HCT116 (cell line): ENCODE measurements around the gene TTLL5. TPM values are rescaled to one million over a fixed set of nuclear protein-coding genes. Genes with fewer than 3 reads are reported as not detected.

Experiments used
- ATAC-seq: fragments of 200-7000 bp; cut with Tn5 transposase; 2 replicates; pipeline ENCODE4 v1.9.1; 2020; ENCODE audit warnings: mild to moderate bottlenecking, moderate library complexity
- BruUV-seq: library from RNA; stranded (reverse); fragments of 400-500 nt; replicated peaks from 2 replicates; lab custom pipeline; 2021; lab: Mats Ljungman, UMichigan
- CTCF ChIA-PET: fragments of 300-600 bp; sonication (Branson Sonifier 250); formaldehyde crosslinking; loops from one replicate; lab custom pipeline; 2021; ENCODE audit warnings: antibody characterized with exemption; lab: Charles Lee
- POLR2A ChIA-PET: fragments of 300-600, 350-600 bp; sonication (Branson Sonifier 250); formaldehyde crosslinking; loops from one replicate; lab custom pipeline; 2021; ENCODE audit warnings: antibody characterized with exemption; lab: Charles Lee
- RAD21 ChIA-PET, 2 experiments: fragments of 300-600 bp; sonication (Branson Sonifier 250); formaldehyde crosslinking; loops; one replicate each; lab custom pipeline; 2023; ENCODE audit warnings: low total read pairs in 2 of 2; ENCODE audit not compliant: uncharacterized antibody in 2 of 2, unreplicated experiment in 2 of 2, low non-redundant PET in 1 of 2; lab: Charles Lee
- DNase-seq: peaks from one replicate; pipeline ENCODE4 v3.0.0-alpha.2; 2010; ENCODE audit warnings: low read depth, low spot score
- H2AFZ ChIP-seq: fragments of 200-600 bp; shearing (Covaris generic), sonication (generic); 2 replicates; pipeline ENCODE4 v1.6.1; 2017; ENCODE audit warnings: low read depth, mixed run types, mixed read lengths, antibody characterized with exemption, low read length; ENCODE audit not compliant: poor library complexity, severe bottlenecking
- H3K27ac ChIP-seq: 2 replicates; pipeline ENCODE4 v1.5.1; 2012; ENCODE audit warnings: low read depth, low read length
- H3K27me3 ChIP-seq: fragments of 200-600 bp; sonication (generic); 2 replicates; pipeline ENCODE4 v1.6.1; 2016; ENCODE audit warnings: mixed run types, low read length, mixed read lengths; ENCODE audit not compliant: insufficient read depth
- H3K36me3 ChIP-seq, 2 experiments: fragments of 200-500 bp in 1 of 2; fragments of 200-600 bp in 1 of 2; sonication (Bioruptor generic) in 1 of 2; sonication (generic) in 1 of 2; 2 replicates each; pipeline versions ENCODE4 v1.5.1 to v1.6.1; 2014 to 2016; ENCODE audit warnings: low read length in 2 of 2, inconsistent platforms in 1 of 2, mixed read lengths in 1 of 2, mixed run types in 1 of 2; ENCODE audit not compliant: insufficient read depth in 2 of 2, control insufficient read depth in 1 of 2
- H3K4me1 ChIP-seq, 2 experiments: fragments of 200-600 bp in 1 of 2; sonication (generic) in 1 of 2; 2 replicates each; pipeline versions ENCODE4 v1.5.1 to v1.6.1; 2012 to 2017; ENCODE audit warnings: low read length in 2 of 2, inconsistent platforms in 1 of 2, mild to moderate bottlenecking in 1 of 2, mixed read lengths in 1 of 2, mixed run types in 1 of 2, moderate library complexity in 1 of 2; ENCODE audit not compliant: insufficient read depth in 2 of 2, control insufficient read depth in 1 of 2
- H3K4me2 ChIP-seq: fragments of 200-600 bp; sonication (generic); 2 replicates; pipeline ENCODE4 v1.6.1; 2017; ENCODE audit warnings: mixed run types, low read length, mixed read lengths
- H3K4me3 ChIP-seq, 2 experiments: fragments of 200-600 bp in 1 of 2; sonication (generic) in 1 of 2; replicated peaks in 1 of 2; 2 replicates each; pipeline ENCODE4 v1.5.1; 2011 to 2016; ENCODE audit warnings: low read length in 2 of 2, control low read depth in 1 of 2, low read depth in 1 of 2, mild to moderate bottlenecking in 1 of 2, mixed read lengths in 1 of 2, mixed run types in 1 of 2
- H3K79me2 ChIP-seq: fragments of 200-600 bp; sonication (generic); 2 replicates; pipeline ENCODE4 v1.6.1; 2017; ENCODE audit warnings: mild to moderate bottlenecking, mixed run types, low read length, moderate library complexity, mixed read lengths; ENCODE audit not compliant: insufficient read depth
- H3K9ac ChIP-seq: fragments of 200-600 bp; sonication (generic); 2 replicates; pipeline ENCODE4 v1.6.1; 2016; ENCODE audit warnings: low read length, mixed read lengths
- H3K9me2 ChIP-seq: fragments of 200-600 bp; sonication (generic), shearing (Covaris generic); 2 replicates; pipeline ENCODE4 v1.6.1; 2017; ENCODE audit warnings: mixed run types, mild to moderate bottlenecking, moderate library complexity; ENCODE audit not compliant: insufficient read depth
- H3K9me3 ChIP-seq, 2 experiments: fragments of 200-500 bp in 1 of 2; fragments of 200-600 bp in 1 of 2; sonication (Bioruptor generic) in 1 of 2; sonication (generic) in 1 of 2; 2 replicates each; pipeline ENCODE4 v1.6.1; 2014 to 2017; ENCODE audit warnings: low read length in 2 of 2, mixed read lengths in 2 of 2, inconsistent platforms in 1 of 2, low read depth in 1 of 2, mild to moderate bottlenecking in 1 of 2, mixed run types in 1 of 2, moderate library complexity in 1 of 2; ENCODE audit not compliant: control insufficient read depth in 1 of 2, insufficient read depth in 1 of 2
- H4K20me1 ChIP-seq: fragments of 200-600 bp; sonication (generic), shearing (Covaris generic); 2 replicates; pipeline ENCODE4 v1.6.1; 2017; ENCODE audit warnings: mixed run types, mild to moderate bottlenecking, moderate library complexity; ENCODE audit not compliant: insufficient read depth
- CEBPB ChIP-seq: IDR thresholded peaks from 2 replicates; pipeline ENCODE4 v1.6.1; 2012; ENCODE audit warnings: low read depth
- EGR1 ChIP-seq: IDR thresholded peaks from 2 replicates; pipeline ENCODE4 v1.6.1; 2012; ENCODE audit warnings: low read depth
- ELF1 ChIP-seq: IDR thresholded peaks from 2 replicates; pipeline ENCODE4 v1.6.1; 2012; ENCODE audit warnings: low read depth, borderline replicate concordance
- EZH2 ChIP-seq: fragments of 200-600 bp; sonication (generic); IDR thresholded peaks from 2 replicates; pipeline ENCODE4 v1.6.1; 2017; ENCODE audit warnings: antibody characterized with exemption, mixed run types
- FOSL1 ChIP-seq: IDR thresholded peaks from 2 replicates; pipeline ENCODE4 v1.6.1; 2012; ENCODE audit warnings: low read depth
- POLR2AphosphoS5 ChIP-seq: IDR thresholded peaks from 2 replicates; pipeline ENCODE4 v1.6.1; 2011; ENCODE audit warnings: mild to moderate bottlenecking, low read depth, low read length, moderate library complexity
- SP1 ChIP-seq: IDR thresholded peaks from 2 replicates; pipeline ENCODE4 v1.6.1; 2012; ENCODE audit warnings: low read depth
- SRF ChIP-seq: IDR thresholded peaks from 2 replicates; pipeline ENCODE4 v1.6.1; 2012; ENCODE audit warnings: low read depth
- TCF7L2 ChIP-seq: IDR thresholded peaks from 2 replicates; pipeline ENCODE4 v1.7.0; 2011; ENCODE audit warnings: borderline replicate concordance, inconsistent platforms; ENCODE audit not compliant: insufficient read depth, insufficient read length; ENCODE audit errors: extremely low read depth
- YY1 ChIP-seq: IDR thresholded peaks from 2 replicates; pipeline ENCODE4 v1.6.1; 2011; ENCODE audit warnings: low read length, low read depth, moderate library complexity, mild to moderate bottlenecking; ENCODE audit not compliant: insufficient replicate concordance; ENCODE audit errors: extremely low read depth
- ZBTB33 ChIP-seq: IDR thresholded peaks from 2 replicates; pipeline ENCODE4 v1.6.1; 2011; ENCODE audit warnings: mild to moderate bottlenecking, low read length, moderate library complexity; ENCODE audit not compliant: insufficient replicate concordance; ENCODE audit errors: extremely low read depth
- ZFX ChIP-seq: fragments of 450-650 bp; IDR thresholded peaks from 2 replicates; pipeline ENCODE4 v1.6.1; 2017
- intact Hi-C: fragments of 100-400 bp; cut with micrococcal nuclease; formaldehyde crosslinking; loops from 2 replicates; pipeline ENCODE4 v1.10.0; 2022
- total RNA-seq: library from RNA; stranded (reverse); gene quantifications from one replicate; pipeline ENCODE4 v1.2.1, GENCODE V29; 2021; ENCODE audit not compliant: unreplicated experiment
- TF ChIP-seq, protein P1 (sequence below): IDR thresholded peaks from 2 replicates; pipeline ENCODE4 v1.6.1; 2012
- TF ChIP-seq, protein P2 (sequence below), 3 experiments: fragments of 200-600 bp in 1 of 3; sonication (generic) in 1 of 3; IDR thresholded peaks in 2 of 3; conservative IDR thresholded peaks in 1 of 3; 2 replicates each; pipeline ENCODE4 v1.5.1; 2012 to 2017; ENCODE audit warnings: low read depth in 2 of 3, low read length in 2 of 3, antibody characterized with exemption in 1 of 3, borderline replicate concordance in 1 of 3, control low read depth in 1 of 3, mild to moderate bottlenecking in 1 of 3, mixed read lengths in 1 of 3, mixed run types in 1 of 3, moderate library complexity in 1 of 3; ENCODE audit not compliant: insufficient read depth in 1 of 3

Gene TTLL5
- total RNA-seq, 1 experiment from 2014 or later, result 26.2 TPM

DNA sequence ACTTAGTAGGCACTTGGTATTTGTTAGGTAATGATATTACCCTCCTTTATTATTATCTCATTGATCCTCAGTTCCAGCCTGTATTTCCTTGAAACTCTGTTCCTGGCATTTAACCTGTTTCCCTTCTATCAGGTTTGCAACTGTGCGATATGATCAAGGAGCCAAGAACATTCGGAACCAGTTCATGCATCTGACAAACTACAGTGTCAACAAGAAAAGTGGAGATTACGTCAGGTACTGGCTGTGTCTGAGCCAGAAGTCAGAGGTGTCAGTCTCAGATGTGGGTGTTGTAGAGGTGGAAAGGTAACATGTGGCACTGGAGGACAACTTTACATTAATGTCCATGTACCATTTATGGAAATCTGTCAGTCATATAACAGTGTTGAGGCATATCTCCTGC is 56.7 kb downstream of the TTLL5 start:
- ChIA-PET RAD21 (no interaction called here), CTCF (interaction anchor here (0.9 kb wide), 1 partner anchor 9 kb away, joined by 5 read pairs; no protein-coding TSS in a partner anchor), POLR2A (no interaction called here)
- H3K9me2 ChIP-seq, result no peaks in the 10 kb centered on the region
- no peaks in the 10 kb centered on the region for H3K79me2 ChIP-seq
- ATAC-seq (no peak), DNase-seq (no peak)
- peaks cover 0 to 2% of the 10 kb centered on the region in 2 experiments; a peak in 2 of 4 replicates for H3K4me1 ChIP-seq
- H4K20me1 ChIP-seq, result no peaks in the 10 kb centered on the region
- H3K4me2 ChIP-seq, result no peak overlapping the region
- BruUV-seq, result no TSS peak
- TF ChIP-seq POLR2AphosphoS5, result no peak
- no peak for TF ChIP-seq EZH2
- TF ChIP-seq ZFX, result no peak
- no peak for TF ChIP-seq CEBPB
- no peak for TF ChIP-seq SP1
- TF ChIP-seq YY1, result no peak
- TF ChIP-seq FOSL1, result no peak
- TF ChIP-seq, protein P1, sequence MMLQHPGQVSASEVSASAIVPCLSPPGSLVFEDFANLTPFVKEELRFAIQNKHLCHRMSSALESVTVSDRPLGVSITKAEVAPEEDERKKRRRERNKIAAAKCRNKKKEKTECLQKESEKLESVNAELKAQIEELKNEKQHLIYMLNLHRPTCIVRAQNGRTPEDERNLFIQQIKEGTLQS, result no peak
- no peak for TF ChIP-seq EGR1
- TF ChIP-seq SRF, result no peak
- no peak for TF ChIP-seq ELF1
- TF ChIP-seq, protein P2, sequence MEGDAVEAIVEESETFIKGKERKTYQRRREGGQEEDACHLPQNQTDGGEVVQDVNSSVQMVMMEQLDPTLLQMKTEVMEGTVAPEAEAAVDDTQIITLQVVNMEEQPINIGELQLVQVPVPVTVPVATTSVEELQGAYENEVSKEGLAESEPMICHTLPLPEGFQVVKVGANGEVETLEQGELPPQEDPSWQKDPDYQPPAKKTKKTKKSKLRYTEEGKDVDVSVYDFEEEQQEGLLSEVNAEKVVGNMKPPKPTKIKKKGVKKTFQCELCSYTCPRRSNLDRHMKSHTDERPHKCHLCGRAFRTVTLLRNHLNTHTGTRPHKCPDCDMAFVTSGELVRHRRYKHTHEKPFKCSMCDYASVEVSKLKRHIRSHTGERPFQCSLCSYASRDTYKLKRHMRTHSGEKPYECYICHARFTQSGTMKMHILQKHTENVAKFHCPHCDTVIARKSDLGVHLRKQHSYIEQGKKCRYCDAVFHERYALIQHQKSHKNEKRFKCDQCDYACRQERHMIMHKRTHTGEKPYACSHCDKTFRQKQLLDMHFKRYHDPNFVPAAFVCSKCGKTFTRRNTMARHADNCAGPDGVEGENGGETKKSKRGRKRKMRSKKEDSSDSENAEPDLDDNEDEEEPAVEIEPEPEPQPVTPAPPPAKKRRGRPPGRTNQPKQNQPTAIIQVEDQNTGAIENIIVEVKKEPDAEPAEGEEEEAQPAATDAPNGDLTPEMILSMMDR (IDR thresholded peaks at IDR 0.05 in 2 of 3, conservative IDR thresholded peaks at IDR 0.05 in 1 of 3; ENCODE audit: borderline replicate concordance in 1 of 3, insufficient read depth in 1 of 3, low read depth in 2 of 3, low read length in 2 of 3), result no peak
- TF ChIP-seq TCF7L2, result no peak
- TF ChIP-seq ZBTB33, result no peak
- H3K27ac ChIP-seq, result no peak overlapping the region
- H3K27me3 ChIP-seq, result no peaks in the 10 kb centered on the region
- intact Hi-C loops, result no loop called here
- no peak overlapping the region for H3K4me3 ChIP-seq
- H3K9me3 ChIP-seq, result no peaks in the 10 kb centered on the region
- H2AFZ ChIP-seq, result no peak overlapping the region
- no peak overlapping the region for H3K9ac ChIP-seq
- peaks cover 0 to 11% of the 10 kb centered on the region in 2 experiments; a peak in 1 of 4 replicates for H3K36me3 ChIP-seq
